Gastroesophageal sphincter (tissue), 3 donors: ENCODE measurements around the gene DYRK2.

Experiments used
- CTCF ChIP-seq, 4 experiments: fragments of 200-600 bp in 2 of 4; fragments of 450-650 bp in 2 of 4; sonication (generic) in 1 of 4; IDR thresholded peaks; one replicate each; pipeline ENCODE4 v1.5.1; 2017 to 2019; ENCODE audit warnings: antibody characterized with exemption in 4 of 4, mild to moderate bottlenecking in 2 of 4, moderate library complexity in 2 of 4
- EP300 ChIP-seq: sonication (generic); formaldehyde crosslinking; IDR thresholded peaks from one replicate; pipeline ENCODE4 v1.6.1; 2017; ENCODE audit warnings: antibody characterized with exemption, mild to moderate bottlenecking
- POLR2A ChIP-seq, 2 donors: fragments of 450-650 bp; IDR thresholded peaks; one replicate each; pipeline ENCODE4 v1.6.1; 2017; ENCODE audit warnings: antibody characterized with exemption in 2 of 2, mild to moderate bottlenecking in 2 of 2, moderate library complexity in 1 of 2
- POLR2AphosphoS5 ChIP-seq: sonication (generic); formaldehyde crosslinking; IDR thresholded peaks from one replicate; pipeline ENCODE4 v1.6.1; 2017; ENCODE audit warnings: antibody characterized with exemption

- no peak for TF ChIP-seq POLR2A (IDR thresholded peaks at IDR 0.05)
- no peak for TF ChIP-seq CTCF (IDR thresholded peaks at IDR 0.05)
- TF ChIP-seq EP300 = no peak
- TF ChIP-seq POLR2AphosphoS5 = no peak
Observed at GRCh38 chr12:67690656-67691055, 42.1 kb downstream of the DYRK2 start.
